GM19395 (cell line): ENCODE results near the gene RNF224.

Experiments
- ATAC-seq: cut with Tn5 transposase; IDR thresholded peaks from one replicate; pipeline ENCODE4 v1.9.1; 2021; ENCODE audit warnings: mild to moderate bottlenecking, moderate library complexity; ENCODE audit not compliant: unreplicated experiment

Gene RNF224

GRCh38 chr9:137213160-137214060 is 13.9 kb upstream of the RNF224 start:
- no peak for ATAC-seq

GRCh38 chr9:137214620-137215019 is 12.7 kb upstream of the RNF224 start:
- ATAC-seq, result no peak

DNA sequence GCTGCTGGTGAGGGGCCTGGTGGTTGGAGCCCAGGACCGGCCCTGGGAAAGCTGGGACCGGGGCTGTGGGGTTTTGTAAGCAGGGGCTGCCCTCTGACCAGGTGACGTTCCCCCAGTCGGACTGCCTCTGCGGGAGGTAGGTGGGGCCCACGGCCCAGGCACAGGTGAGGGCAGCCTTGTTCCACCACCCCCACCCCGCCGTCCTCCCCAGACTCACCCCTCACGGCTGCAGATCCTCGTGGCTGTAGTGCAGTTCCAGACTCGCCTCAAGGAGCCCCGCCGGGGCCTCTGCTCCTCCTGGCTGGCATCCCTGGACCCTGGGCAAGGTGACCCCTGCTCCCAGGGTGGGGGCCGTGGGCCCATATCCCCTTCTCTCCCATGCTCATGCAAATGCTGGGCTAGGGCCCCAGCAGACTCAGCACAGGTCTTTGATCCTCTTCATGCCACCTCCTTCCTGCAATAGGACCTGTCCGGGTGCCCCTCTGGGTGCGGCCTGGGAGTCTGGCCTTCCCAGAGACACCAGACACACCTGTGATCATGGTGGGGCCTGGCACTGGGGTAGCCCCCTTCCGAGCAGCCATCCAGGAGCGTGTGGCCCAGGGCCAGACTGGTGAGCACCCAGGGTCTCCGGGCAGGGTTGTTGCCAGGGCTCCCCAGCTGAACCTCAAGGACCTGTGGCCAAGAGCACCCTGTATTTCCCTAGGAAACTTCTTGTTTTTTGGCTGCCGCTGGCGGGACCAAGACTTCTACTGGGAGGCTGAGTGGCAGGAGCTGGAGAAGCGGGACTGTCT is 11.9 kb upstream of the RNF224 start:
- no peak for ATAC-seq

DNA sequence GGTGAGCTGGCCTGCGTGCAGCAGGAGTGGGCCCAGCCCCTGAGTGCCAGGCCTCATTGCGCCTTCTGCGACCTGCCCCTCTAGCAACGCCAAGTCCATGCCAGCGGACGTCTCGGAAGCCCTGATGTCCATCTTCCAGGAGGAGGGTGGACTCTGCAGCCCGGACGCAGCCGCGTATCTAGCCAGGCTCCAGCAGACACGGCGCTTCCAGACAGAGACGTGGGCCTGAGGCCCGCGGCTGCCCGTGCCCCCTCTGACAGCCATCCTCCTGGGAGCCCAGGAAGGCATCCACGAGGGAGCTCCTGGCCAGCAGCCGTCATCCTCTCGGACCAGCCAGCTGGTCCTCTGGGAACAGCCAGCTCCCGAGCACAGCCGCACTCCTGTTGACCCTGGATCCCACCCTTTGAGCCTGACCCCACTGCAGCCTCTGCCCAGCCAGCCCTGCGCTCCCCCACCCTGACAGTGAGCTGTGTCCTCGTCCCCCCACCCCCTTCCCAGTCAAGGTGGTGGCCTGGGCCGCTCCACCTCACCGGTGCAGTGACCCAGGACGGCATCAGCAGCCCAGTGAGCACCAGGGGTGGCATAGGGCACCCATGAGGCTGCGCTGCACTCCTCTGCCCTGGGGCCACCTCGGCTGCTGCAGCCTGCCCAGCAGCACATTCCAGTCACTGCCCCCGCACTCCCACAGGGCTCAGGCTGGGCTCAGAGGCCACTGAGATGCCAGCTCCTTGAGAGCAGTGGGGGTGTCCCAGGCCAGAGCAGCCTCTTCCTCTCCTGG is 10.9 kb upstream of the RNF224 start:
- ATAC-seq, result no peak

DNA sequence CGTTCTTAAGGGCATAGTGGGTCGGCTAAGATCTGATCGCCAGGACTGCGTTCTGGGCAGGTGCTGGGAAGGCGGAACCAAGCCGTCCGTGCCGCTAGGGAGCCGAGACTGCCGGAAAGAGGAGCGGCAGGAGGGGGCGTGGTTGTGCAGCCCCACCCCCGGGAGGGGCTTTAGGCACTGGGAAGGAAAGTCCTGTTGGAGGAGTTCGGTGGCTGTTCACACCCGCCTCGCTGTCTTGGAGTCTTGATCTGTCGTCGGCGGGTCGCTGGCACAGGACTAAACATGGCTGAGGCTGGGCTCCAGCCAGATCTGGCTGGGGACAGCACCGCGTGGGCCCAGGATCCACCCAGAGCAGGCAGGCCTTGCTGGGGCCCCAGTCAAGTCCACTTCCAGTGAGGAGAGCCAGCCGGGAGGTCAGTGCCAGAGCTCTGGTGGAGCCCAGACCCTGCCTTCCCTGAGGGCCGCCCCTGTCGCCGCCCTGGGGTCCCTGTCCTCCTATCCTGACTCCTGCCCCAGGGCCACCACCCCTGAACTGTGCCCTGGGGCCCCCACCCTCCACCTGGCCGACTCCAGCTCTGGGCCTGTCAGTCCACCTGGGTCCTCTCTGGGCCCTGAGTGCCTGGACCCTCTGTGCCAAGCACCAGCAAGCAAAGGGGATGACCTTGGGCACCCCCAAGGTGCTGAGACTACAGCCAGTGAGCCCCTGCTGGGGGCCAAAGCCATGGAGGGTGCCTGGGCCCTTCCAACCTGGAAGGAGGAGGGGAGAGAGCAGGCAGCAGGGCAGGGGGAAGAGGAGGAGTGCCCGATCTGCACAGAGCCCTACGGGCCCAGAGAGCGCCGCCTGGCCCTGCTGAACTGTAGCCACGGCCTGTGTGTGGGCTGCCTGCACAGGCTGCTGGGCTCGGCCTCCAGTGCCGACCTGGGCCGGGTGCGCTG is 9.8 kb upstream of the RNF224 start:
- ATAC-seq, result no peak

- ATAC-seq, result no peak
These were observed 9.0 kb upstream of the RNF224 start for GRCh38 chr9:137218212-137218753.

GRCh38 chr9:137218754-137219271 is 8.5 kb upstream of the RNF224 start:
- ATAC-seq, result no peak

DNA sequence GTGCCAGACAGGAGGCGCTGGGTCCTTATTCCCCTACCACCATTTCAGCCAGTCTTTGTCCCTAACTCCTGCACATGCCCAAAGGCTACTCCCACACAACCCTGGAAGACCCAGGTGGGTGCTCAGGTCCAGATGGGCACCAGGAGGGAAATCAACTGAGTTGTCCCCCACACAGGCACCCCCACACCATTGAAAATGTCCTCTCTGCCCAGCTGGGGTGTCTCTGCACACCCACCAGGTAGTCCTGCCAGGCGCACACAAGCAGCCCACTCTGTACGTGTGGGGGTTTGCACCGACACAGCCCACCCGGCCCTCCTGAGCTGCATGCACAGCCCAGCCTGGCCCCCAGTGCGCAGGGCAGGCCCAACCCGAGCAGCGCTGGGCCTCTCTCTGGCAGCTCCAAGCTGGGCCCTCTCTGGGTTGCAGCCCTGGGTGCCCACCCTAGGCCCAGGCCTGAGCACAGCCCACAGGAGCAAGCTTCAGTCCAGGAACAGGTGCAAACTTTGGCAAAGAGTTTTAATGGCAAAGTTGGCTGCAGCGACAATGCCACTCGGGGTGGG is 7.5 kb upstream of the RNF224 start:
- no peak for ATAC-seq

DNA sequence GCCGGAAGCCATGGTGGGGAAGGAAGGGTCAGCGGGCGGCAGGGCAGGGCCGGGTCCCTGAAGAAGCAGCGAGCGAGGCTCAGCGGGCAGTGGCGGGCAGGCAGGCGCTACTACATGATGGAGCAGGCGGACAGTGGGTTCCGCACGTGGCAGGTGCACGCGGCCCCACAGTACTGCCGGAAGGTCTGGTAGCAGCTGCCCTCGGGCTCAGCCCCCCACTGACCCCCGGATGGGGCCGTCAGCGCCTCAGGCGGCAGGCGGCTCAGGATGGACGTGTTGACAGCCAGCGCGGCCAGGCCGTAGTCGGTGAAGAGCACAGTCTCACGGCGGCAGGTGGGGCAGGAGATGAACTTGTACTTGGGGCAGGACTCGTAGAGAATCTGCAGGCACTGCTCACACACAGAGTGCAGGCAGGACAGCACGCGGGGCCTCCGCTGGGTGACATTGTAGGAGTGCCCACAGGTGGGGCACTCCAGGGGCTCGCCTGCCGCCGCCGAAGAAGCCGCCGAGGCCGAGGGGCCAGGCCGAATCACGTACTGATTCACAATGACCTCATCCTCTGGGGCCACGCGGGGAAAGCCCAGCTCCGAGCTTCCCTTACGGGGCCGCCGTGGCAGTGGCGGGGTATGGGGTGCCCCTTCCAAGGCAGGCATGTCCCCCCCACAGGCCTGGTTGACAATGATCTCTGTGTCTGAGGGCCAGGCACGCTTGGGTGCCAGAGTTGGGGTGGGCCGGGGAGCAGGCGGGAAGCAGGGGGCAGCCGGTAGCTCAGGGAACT is 6.8 kb upstream of the RNF224 start:
- ATAC-seq, result no peak

DNA sequence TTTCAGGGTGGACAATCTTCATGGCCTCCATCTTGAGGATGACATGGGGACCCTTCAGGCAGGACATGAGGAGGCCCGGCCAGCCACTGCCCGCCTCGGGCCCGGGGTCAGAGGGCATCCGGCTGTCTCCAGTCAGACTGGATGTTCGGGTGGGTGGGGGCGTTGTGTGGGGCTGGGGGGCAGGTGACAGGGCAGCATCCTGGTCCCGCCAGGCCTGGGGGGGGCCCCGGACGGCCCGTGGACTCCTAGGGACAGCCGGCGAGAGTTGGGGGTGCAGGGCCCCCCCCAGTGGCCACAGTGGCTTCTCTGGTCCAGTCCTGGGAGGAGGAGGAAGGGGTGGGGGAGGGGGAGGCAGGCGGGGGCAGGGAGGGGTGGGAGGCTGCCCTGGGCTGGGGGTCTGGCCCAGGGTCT is 6.2 kb upstream of the RNF224 start:
- ATAC-seq, result no peak

DNA sequence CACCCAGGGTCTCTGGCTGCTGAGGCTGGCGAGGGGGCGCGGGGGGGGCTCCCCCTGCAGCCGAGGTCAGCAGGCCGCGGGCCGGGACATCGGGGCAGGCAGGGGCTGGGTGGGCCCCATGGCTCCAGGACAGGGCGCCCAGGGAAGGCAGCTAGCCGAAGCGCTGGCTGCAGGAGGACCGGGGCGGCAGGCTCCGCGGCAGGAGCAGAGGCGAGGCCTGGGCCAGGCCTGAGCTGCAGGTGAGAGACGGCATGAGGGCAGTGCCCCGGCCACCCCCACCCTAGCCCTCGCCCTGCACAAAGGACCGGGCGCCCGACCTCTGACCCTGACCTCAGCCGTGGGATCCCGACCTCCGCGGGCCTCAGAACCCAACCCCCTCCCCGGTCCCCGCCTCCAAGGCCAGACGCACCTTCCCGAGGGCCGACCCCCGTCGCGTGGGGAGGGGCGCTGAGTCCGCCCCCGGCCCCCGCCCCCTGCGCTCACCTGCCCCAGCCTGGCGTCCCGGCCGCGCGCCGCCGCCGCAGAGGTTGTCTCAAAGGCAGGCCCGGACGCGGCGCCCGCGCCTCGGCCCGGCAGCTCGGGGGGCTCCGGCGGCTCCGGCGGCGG is 5.7 kb upstream of the RNF224 start:
- ATAC-seq, result no peak

DNA sequence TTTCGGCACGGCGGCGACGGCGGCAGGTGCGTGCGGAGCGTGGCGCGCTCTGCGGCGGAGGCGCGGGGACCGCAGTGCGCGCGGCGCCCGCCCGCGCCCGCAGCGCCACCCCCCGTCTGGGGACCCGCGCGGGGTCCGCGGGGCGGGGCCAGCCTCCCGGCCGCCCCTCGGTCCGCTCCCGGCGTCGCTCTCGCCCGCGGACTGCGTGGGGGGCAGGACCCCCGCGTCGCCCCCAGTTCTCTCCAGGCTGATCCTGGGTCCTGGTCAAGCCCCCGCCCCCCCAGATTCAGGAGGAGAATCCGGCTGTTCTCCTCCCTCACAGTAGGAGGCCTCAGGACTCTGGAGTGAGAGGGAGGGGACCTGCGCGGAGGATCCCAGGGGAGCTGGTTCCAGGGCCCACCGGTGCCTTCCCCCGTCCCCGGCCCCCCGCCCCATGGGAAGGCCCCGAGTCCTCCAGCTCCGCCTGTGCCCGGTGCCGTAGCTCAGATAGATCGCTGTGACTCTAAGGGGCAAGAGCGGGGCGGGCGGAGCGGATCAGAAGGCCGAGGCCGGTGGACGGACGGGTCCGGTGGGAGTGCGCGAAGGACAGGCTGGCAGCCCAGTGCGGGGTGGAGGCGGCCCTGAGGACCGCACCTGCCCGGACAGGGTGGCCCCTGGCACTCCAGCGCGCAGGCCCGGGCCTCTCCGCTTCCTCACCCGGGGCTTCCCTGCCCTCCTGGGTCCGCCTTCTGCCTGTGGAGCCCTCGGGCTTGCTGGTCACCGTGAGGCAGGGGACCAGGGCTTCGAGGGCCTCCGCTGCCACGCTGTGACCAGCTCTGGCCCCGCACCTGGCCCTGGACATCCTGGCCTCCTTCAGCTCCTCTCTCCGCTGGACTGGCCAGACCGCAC is 4.9 kb upstream of the RNF224 start, which contains the start of gene RNF208:
RNF208 (minus strand) TSS at position 51 of the 888 bp plus-strand sequence. CDS start 1,028 bp downstream, outside the sequence.
- ATAC-seq, result peak; percentile 10

DNA sequence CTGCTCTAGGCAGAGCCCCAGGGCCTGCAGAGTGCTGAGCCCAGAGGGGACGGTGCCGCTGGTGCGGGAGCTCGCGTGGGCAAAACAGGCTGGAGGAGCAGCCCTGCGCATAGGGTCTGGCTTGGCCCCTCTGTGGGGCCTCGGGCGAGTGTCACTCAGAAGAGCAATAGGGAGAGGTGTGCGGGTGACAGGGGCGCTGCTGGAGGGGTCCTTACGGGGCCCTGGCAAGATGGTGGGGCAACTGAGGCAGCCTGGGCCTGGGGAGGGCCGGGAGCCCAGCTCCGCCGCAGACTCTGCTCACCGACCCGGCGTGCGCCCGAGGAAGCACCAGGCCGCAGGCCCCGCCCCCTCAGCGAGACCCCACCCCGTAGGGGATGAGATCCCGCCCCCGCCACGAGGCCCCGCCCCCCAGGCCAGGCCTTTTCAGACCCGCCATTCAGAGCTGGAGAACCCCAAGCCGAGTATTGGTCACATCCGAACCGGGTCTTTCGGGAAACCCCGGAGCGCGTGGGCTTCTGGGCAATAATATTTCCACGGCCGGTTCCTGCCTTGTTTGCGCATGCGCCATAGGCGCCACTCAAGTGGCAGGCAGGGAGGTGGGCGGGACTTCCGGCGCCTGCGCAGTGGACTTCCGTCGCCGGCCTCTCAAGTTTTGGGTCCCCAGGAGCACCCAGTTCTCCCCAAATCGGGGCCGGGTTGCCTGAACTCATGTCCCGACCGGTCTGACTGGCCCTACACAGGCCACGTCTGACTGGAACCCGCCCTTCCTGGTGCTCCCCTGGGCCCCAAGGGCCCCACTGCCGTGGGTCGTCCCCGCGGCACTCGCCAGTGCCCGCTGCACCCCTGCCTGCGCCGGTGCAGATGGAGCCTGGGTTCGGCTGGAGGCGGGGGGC is 4.0 kb upstream of the RNF224 start:
- ATAC-seq, result peak; percentile 71

- no peak for ATAC-seq
These were observed 2.2 kb upstream of the RNF224 start, which contains the start of gene CYSRT1 for GRCh38 chr9:137224830-137225694. Gene CYSRT1 (plus strand): TSS chr9:137225174. CDS start chr9:137225622, 448 bp downstream.
